Colonic mucosa (tissue), 4 donors: ENCODE results near the gene MAGI2. TPM values are rescaled to one million over a fixed set of nuclear protein-coding genes. Genes with fewer than 3 reads are reported as not detected.

Experiments
- DNase-seq: peaks from one replicate; pipeline ENCODE4 v3.0.0-alpha.2; 2020
- H3K27ac ChIP-seq: fragments of 200-600 bp; one replicate; pipeline ENCODE4 v1.8.0; 2021
- H3K27me3 ChIP-seq: fragments of 200-600 bp; one replicate; pipeline ENCODE4 v1.8.0; 2021
- H3K36me3 ChIP-seq: fragments of 200-600 bp; one replicate; pipeline ENCODE4 v1.8.0; 2021
- H3K4me1 ChIP-seq: fragments of 200-600 bp; one replicate; pipeline ENCODE4 v1.8.0; 2021; ENCODE audit warnings: mild to moderate bottlenecking
- H3K4me3 ChIP-seq: fragments of 200-600 bp; one replicate; pipeline ENCODE4 v1.8.0; 2021
- H3K9ac ChIP-seq, 2 donors: one replicate each; pipeline ENCODE4 v1.7.0; 2013; ENCODE audit warnings: control low read depth in 2 of 2, low read depth in 2 of 2, low read length in 2 of 2
- H3K9me3 ChIP-seq: fragments of 200-600 bp; one replicate; pipeline ENCODE4 v1.8.0; 2021
- CTCF ChIP-seq: fragments of 200-600 bp; IDR thresholded peaks from one replicate; pipeline ENCODE4 v1.8.0; 2022; ENCODE audit warnings: antibody characterized with exemption, mild to moderate bottlenecking
- intact Hi-C: fragments of 100-400 bp; cut with DNase I; formaldehyde crosslinking; loops from one replicate; pipeline ENCODE4 v1.14.1; 2022
- total RNA-seq, 2 donors: library from RNA; stranded (reverse); fragmentation: NEBNext Ultra II Directional in 1 of 2; extraction: Animal tissue kit (Norgen Biotek cat#: 25700) in 1 of 2; gene quantifications; one replicate each; pipeline ENCODE4 v1.2.1, GENCODE V29; 2021
- donor health status: healthy.
- donor health status: DM: no; HTN: no; CAD: no.
- donor health status: DM: no; HTN: no; CAD: no.

Gene MAGI2
- total RNA-seq, 2 donors from 2014 or later: 1.1 to 2.4 TPM

- TF ChIP-seq CTCF: no peak
- no peak overlapping the region for H3K27ac ChIP-seq
Observed at GRCh38 chr7:78434281-78434680, 1019.2 kb downstream of the MAGI2 start.

DNA sequence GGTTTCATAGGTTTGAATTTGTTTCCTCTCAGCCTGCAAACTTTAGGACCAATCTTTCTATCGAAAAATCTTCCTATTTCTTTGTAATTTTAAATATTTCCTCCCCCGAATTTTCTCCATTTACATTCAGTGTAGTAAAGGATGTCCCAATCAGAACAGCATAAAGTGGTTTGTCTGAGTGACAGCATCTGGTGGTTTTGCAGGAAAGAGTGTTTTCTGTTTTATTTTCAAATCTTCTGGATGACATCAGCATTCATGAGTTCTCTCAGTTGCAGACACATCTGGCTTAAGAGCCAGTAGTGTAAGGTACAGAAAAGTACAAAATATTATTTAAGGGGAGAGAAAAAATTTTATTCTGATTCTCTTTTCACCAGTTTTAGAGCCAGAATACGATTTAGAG lies 1020.0 kb downstream of the MAGI2 start:
- H3K27ac ChIP-seq: no peak overlapping the region
- no peaks in the 10 kb centered on the region for H3K9me3 ChIP-seq
- no peak overlapping the region for H3K9ac ChIP-seq
- no peak overlapping the region for H3K4me3 ChIP-seq
- TF ChIP-seq CTCF: no peak
- no peak for DNase-seq
- H3K4me1 ChIP-seq: no peaks in the 10 kb centered on the region
- no peaks in the 10 kb centered on the region for H3K36me3 ChIP-seq
- no peaks in the 10 kb centered on the region for H3K27me3 ChIP-seq
- intact Hi-C loops: no loop called here

More at GRCh38 chr7:78434281-78434680, 1019.2 kb downstream of the MAGI2 start:
- H3K4me1 ChIP-seq: no peaks in the 10 kb centered on the region
- no peaks in the 10 kb centered on the region for H3K9me3 ChIP-seq
- H3K4me3 ChIP-seq: no peak overlapping the region
- no peak for DNase-seq
- H3K9ac ChIP-seq: no peak overlapping the region
- H3K36me3 ChIP-seq: no peaks in the 10 kb centered on the region
- intact Hi-C loops: no loop called here
- H3K27me3 ChIP-seq: no peaks in the 10 kb centered on the region

DNA sequence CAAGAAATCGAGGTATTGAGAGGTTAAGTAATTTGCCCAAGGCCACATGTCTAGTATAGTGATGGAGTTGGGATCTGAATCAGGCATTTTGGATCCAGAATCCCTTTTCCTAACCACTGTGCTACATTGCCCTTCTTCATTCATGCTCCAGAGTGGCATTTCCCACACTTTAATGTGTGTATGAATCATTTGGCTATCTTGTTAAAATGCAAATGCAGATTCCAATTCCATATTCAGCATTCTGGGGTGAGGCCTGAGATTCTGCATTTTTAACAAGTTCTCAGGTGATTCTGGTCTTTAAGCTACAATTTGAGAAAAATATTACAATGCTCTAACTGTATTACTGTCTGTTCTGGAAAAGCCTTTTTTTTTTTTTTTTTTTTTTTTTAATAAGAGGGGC lies 1023.6 kb downstream of the MAGI2 start:
- Histone ChIP-seq H3K9ac (no peak overlapping the region), H3K9me3 (no peaks in the 10 kb centered on the region), H3K4me3 (no peak overlapping the region), H3K4me1 (no peaks in the 10 kb centered on the region), H3K27me3 (no peaks in the 10 kb centered on the region), H3K27ac (no peak overlapping the region), H3K36me3 (no peaks in the 10 kb centered on the region)
- intact Hi-C loops: no loop called here
- DNase-seq: no peak
- no peak for TF ChIP-seq CTCF

GRCh38 chr7:78427209-78427608 lies 1026.3 kb downstream of the MAGI2 start:
- no peaks in the 10 kb centered on the region for H3K36me3 ChIP-seq
- no peak for TF ChIP-seq CTCF
- H3K4me3 ChIP-seq: no peak overlapping the region
- H3K9ac ChIP-seq: no peak overlapping the region
- no peaks in the 10 kb centered on the region for H3K9me3 ChIP-seq
- H3K27ac ChIP-seq: no peak overlapping the region
- H3K4me1 ChIP-seq: no peaks in the 10 kb centered on the region
- intact Hi-C loops: no loop called here
- DNase-seq: no peak
- H3K27me3 ChIP-seq: no peaks in the 10 kb centered on the region

DNA sequence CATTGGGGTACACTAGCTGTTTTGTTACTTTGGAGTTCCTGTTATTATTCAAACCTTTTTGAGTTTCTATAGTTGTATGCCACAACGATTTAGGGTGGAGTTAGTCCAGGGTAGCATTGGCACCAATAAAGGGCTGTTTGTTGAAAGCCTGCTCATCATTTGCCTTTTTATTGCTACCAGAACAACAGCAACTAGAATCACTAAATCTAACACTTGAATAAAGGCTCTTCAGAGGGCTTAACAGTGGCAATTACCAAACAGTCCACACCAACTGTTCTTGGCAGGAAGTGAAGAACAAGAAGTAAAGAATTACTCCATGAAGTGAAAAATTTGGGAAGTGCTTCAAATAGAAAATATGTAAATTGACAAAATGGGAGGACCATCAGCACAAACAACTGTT lies 1033.5 kb downstream of the MAGI2 start:
- H3K27ac ChIP-seq: no peak overlapping the region
- no peak overlapping the region for H3K9ac ChIP-seq
- H3K27me3 ChIP-seq: no peaks in the 10 kb centered on the region
- no peak for DNase-seq
- H3K4me1 ChIP-seq: no peaks in the 10 kb centered on the region
- no peaks in the 10 kb centered on the region for H3K9me3 ChIP-seq
- H3K4me3 ChIP-seq: no peak overlapping the region
- TF ChIP-seq CTCF: no peak
- intact Hi-C loops: no loop called here
- no peaks in the 10 kb centered on the region for H3K36me3 ChIP-seq
